ENCODE results near the gene IRF2BPL.

The IRF2BPL gene

DNA sequence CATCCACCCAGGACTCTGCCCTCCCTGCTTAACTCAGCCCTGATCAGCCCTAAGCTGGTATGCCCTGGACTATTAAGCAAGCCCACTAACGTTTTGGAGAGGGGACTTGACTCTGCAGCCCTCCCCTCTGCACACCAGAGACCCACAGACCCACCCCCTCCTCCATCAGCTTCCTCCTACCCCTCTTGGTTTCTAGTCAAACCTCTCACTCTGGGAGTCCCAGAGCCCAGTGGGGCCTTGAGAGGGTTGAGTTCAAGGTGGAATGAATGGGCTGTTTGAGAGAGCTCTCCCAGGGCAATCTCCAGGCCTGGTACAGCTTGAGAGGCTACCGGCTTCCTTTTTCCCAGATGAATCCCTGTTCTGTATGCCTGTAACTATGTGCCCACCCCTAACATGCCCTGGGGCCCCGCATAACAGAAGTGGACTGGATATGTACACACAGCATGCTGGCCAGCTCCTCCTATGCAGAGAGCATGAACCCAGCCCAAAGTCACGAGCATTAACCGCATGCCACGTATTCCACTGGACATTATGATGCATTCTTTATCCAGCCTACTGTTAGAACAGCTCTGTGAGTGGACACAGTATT, 43.6 kb downstream of the IRF2BPL start:
- H3K4me1 ChIP-seq (ENCODE audit: insufficient read depth, low read length, severe bottlenecking), result no peaks in the 10 kb centered on the region
- no peaks in the 10 kb centered on the region for H3K79me2 ChIP-seq (ENCODE audit: insufficient read depth, low read length)
- H3F3A ChIP-seq (ENCODE audit: insufficient read depth, low read length), result no peaks in the 10 kb centered on the region
- H3K27me3 ChIP-seq (ENCODE audit: insufficient read depth, low read length), result peaks cover 8% of the 10 kb centered on the region; the same call in 1 of the 2 replicates
- no peak overlapping the region for H3K4me3 ChIP-seq (ENCODE audit: low read depth, low read length, poor library complexity, severe bottlenecking)
- H3K36me3 ChIP-seq (ENCODE audit: insufficient read depth, low read length), result no peaks in the 10 kb centered on the region; the same call in 1 of the 2 replicates
- H3K4me2 ChIP-seq (ENCODE audit: low read length), result no peak overlapping the region
- no peak overlapping the region for H3K27ac ChIP-seq (ENCODE audit: low read depth, low read length, poor library complexity, severe bottlenecking)
- no peak for TF ChIP-seq EZH2 (IDR thresholded peaks at IDR 0.05; ENCODE audit: borderline replicate concordance, low read length)
- TF ChIP-seq CTCF (IDR thresholded peaks at IDR 0.05; ENCODE audit: low read length), result no peak
- no peaks in the 10 kb centered on the region for H3K9me2 ChIP-seq (ENCODE audit: low read depth, low read length)
- no peak overlapping the region for H2AFZ ChIP-seq (ENCODE audit: low read length)
- no peaks in the 10 kb centered on the region for H4K20me1 ChIP-seq (ENCODE audit: insufficient read depth, low read length)
- no peak overlapping the region for H3K9ac ChIP-seq (ENCODE audit: low read length)
- peaks cover 8% of the 10 kb centered on the region for H3K9me3 ChIP-seq (ENCODE audit: low read length)

DNA sequence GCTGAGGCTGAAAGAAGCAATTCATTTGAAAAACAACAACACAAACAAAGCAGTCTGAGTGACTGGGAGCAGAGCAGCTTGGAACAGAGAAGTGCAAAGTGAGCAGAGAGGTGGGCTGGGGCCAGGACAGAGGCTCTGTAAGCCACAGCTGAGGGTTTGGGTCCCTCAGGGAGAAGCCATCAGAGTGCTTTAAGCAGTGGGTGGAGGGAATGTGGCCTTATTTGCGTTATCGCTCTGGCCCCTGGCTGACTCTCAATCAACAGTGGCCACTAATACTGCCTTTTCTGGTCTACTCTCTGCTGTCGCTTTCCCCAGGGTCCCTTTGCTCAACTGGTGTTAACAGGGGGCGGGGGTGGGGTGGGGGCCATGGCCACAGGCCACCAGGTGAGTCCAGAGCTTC, 44.2 kb downstream of the IRF2BPL start:
- no peak overlapping the region for H3K4me2 ChIP-seq (ENCODE audit: low read length)
- no peaks in the 10 kb centered on the region for H3K79me2 ChIP-seq (ENCODE audit: insufficient read depth, low read length)
- TF ChIP-seq CTCF (IDR thresholded peaks at IDR 0.05; ENCODE audit: low read length), result no peak
- no peak for TF ChIP-seq EZH2 (IDR thresholded peaks at IDR 0.05; ENCODE audit: borderline replicate concordance, low read length)
- H3K27ac ChIP-seq (ENCODE audit: low read depth, low read length, poor library complexity, severe bottlenecking), result no peak overlapping the region
- H4K20me1 ChIP-seq (ENCODE audit: insufficient read depth, low read length), result no peaks in the 10 kb centered on the region
- no peaks in the 10 kb centered on the region for H3F3A ChIP-seq (ENCODE audit: insufficient read depth, low read length)
- H3K9me3 ChIP-seq (ENCODE audit: low read length), result peaks cover 8% of the 10 kb centered on the region
- no peaks in the 10 kb centered on the region; the same call in 1 of the 2 replicates for H3K36me3 ChIP-seq (ENCODE audit: insufficient read depth, low read length)
- H2AFZ ChIP-seq (ENCODE audit: low read length), result no peak overlapping the region
- no peaks in the 10 kb centered on the region for H3K4me1 ChIP-seq (ENCODE audit: insufficient read depth, low read length, severe bottlenecking)
- no peaks in the 10 kb centered on the region for H3K9me2 ChIP-seq (ENCODE audit: low read depth, low read length)
- H3K4me3 ChIP-seq (ENCODE audit: low read depth, low read length, poor library complexity, severe bottlenecking), result no peak overlapping the region
- H3K27me3 ChIP-seq (ENCODE audit: insufficient read depth, low read length), result peaks cover 6% of the 10 kb centered on the region; the same call in 1 of the 2 replicates
- no peak overlapping the region for H3K9ac ChIP-seq (ENCODE audit: low read length)

DNA sequence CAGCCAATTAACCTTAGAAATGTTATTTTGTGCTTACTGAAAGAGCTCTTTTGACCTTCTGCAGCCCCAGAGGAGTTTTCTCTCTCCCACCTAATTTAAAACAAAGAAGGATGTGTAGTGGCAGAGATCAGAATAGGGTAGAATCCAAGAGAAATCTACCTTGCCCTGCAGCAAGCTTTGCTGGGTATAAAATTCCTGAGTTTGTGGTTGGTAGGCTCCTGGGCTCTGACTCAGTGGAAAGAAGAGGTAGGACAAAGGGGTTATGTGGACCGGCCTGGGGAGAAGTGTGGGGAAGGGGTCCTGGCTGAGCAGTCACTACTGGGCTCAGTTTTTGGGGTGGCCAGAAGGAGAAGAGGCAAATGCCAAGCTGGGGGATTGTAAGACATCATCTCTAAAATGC, 46.8 kb downstream of the IRF2BPL start:
- Histone ChIP-seq H3K4me3 (ENCODE audit: low read depth, low read length, poor library complexity, severe bottlenecking) (no peak overlapping the region), H3K9me2 (ENCODE audit: low read depth, low read length) (no peaks in the 10 kb centered on the region), H3K79me2 (ENCODE audit: insufficient read depth, low read length) (no peaks in the 10 kb centered on the region), H3K9me3 (ENCODE audit: low read length) (peaks cover 8% of the 10 kb centered on the region), H3K27ac (ENCODE audit: low read depth, low read length, poor library complexity, severe bottlenecking) (no peak overlapping the region), H3K36me3 (ENCODE audit: insufficient read depth, low read length) (no peaks in the 10 kb centered on the region; the same call in 1 of the 2 replicates), H3K9ac (ENCODE audit: low read length) (no peak overlapping the region), H3F3A (ENCODE audit: insufficient read depth, low read length) (no peaks in the 10 kb centered on the region), H4K20me1 (ENCODE audit: insufficient read depth, low read length) (no peaks in the 10 kb centered on the region), H3K4me2 (ENCODE audit: low read length) (no peak overlapping the region), H3K27me3 (ENCODE audit: insufficient read depth, low read length) (peaks cover 4% of the 10 kb centered on the region; the same call in 1 of the 2 replicates), H3K4me1 (ENCODE audit: insufficient read depth, low read length, severe bottlenecking) (no peaks in the 10 kb centered on the region), H2AFZ (ENCODE audit: low read length) (no peak overlapping the region)
- no peak for TF ChIP-seq EZH2 (IDR thresholded peaks at IDR 0.05; ENCODE audit: borderline replicate concordance, low read length)
- no peak for TF ChIP-seq CTCF (IDR thresholded peaks at IDR 0.05; ENCODE audit: low read length)
